ENCODE data around the gene SCYGR6. TPM values are rescaled to one million over a fixed set of nuclear protein-coding genes. Genes with fewer than 3 reads are reported as not detected.
"Not testable (repeated sequence)": the region's sequence is repeated elsewhere in the genome, so short reads cannot be mapped to it uniquely, and the experiment has no call there.

Gene SCYGR6
- total RNA-seq, 1 donor from 2014 or later = not detected

DNA sequence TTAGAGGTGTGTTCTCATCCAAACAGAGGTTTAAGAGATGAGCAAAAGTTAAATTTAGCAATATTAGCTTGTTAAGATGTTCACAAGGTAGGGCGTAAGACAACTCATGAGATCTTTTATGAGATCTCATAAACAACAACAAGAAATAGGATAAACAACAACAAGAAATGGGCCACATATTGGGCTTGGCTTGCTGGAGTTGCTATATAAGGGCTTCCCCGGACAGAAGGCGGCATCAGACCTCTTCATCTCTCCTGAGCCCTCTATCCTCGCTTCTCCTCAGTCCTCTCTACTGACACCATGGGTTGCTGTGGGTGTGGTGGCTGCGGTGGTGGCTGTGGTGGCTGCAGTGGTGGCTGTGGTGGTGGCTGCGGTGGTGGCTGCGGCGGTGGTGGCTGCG, 21.0 kb upstream of the SCYGR6 start, which contains the start of gene SCYGR8:
SCYGR8 (plus strand) TSS at position 301 of the 400 bp plus-strand sequence; CDS start at position 301, 0 bp downstream.
- no peak within 1 kb of the TSS for H3K4me3 Mint-ChIP-seq
- no peaks in the 10 kb centered on the region for H3K9me3 Mint-ChIP-seq
- H3K4me1 Mint-ChIP-seq (ENCODE audit: unreplicated experiment) = no peaks in the 10 kb centered on the region
- DNase-seq (ENCODE audit: extremely low spot score, unreplicated experiment) = no peak
- H3K27ac Mint-ChIP-seq = no peak within 1 kb of the TSS
- H3K27me3 Mint-ChIP-seq = no peaks in the 10 kb centered on the region
- H3K36me3 Mint-ChIP-seq = no peaks in the 10 kb centered on the region
- TF ChIP-seq, protein P1, sequence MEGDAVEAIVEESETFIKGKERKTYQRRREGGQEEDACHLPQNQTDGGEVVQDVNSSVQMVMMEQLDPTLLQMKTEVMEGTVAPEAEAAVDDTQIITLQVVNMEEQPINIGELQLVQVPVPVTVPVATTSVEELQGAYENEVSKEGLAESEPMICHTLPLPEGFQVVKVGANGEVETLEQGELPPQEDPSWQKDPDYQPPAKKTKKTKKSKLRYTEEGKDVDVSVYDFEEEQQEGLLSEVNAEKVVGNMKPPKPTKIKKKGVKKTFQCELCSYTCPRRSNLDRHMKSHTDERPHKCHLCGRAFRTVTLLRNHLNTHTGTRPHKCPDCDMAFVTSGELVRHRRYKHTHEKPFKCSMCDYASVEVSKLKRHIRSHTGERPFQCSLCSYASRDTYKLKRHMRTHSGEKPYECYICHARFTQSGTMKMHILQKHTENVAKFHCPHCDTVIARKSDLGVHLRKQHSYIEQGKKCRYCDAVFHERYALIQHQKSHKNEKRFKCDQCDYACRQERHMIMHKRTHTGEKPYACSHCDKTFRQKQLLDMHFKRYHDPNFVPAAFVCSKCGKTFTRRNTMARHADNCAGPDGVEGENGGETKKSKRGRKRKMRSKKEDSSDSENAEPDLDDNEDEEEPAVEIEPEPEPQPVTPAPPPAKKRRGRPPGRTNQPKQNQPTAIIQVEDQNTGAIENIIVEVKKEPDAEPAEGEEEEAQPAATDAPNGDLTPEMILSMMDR (conservative IDR thresholded peaks at IDR 0.05) = no peak

DNA sequence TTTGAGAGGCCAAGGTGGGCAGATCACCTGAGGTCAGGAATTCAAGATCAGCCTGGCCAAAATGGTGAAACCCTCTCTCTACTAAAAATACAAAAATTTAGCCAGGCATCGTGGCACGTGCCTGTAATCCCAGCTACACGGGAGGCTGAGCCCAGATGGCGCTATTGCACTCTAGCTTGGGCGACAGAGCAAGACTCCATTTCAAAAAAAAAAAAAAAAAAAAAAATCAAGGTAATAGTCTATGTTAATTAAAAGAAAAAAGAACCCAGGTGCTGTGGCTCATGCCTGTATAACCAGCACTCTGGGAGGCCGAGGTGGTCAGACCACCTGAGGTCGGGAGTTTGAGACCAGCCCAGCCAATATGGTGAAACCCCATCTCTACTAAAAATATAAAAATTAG, 16.1 kb upstream of the SCYGR6 start:
- H3K4me3 Mint-ChIP-seq; H3K27ac Mint-ChIP-seq; H3K27me3 Mint-ChIP-seq; DNase-seq (ENCODE audit: extremely low spot score, unreplicated experiment); H3K9me3 Mint-ChIP-seq; H3K4me1 Mint-ChIP-seq (ENCODE audit: unreplicated experiment); H3K36me3 Mint-ChIP-seq: not testable (repeated sequence)

DNA sequence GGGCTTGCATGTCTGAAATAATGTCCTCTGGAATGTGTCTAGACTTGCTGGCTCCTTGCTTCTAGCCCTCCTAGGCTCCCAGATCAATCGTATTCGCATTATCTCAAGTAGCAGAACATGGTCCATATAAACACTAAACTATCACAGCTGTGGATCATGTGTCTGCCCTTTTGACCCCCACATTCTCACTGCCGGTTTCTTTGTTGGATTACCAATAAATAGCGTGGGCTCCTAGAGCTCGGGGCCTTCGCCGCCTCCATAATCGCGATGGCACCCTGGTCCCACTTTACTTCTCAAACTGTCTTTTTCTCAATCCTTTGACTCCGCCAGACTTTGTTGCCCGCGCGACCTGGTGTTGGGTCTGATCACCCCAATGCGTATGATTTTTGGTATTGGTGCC, 14.8 kb upstream of the SCYGR6 start:
- Mint-ChIP-seq H3K4me1 (ENCODE audit: unreplicated experiment) (peaks cover 6% of the 10 kb centered on the region), H3K9me3 (no peaks in the 10 kb centered on the region), H3K36me3 (no peaks in the 10 kb centered on the region), H3K27me3 (no peaks in the 10 kb centered on the region), H3K27ac (no peak overlapping the region), H3K4me3 (no peak overlapping the region)
- TF ChIP-seq, protein P1 (conservative IDR thresholded peaks at IDR 0.05) = no peak
- no peak for DNase-seq (ENCODE audit: extremely low spot score, unreplicated experiment)

DNA sequence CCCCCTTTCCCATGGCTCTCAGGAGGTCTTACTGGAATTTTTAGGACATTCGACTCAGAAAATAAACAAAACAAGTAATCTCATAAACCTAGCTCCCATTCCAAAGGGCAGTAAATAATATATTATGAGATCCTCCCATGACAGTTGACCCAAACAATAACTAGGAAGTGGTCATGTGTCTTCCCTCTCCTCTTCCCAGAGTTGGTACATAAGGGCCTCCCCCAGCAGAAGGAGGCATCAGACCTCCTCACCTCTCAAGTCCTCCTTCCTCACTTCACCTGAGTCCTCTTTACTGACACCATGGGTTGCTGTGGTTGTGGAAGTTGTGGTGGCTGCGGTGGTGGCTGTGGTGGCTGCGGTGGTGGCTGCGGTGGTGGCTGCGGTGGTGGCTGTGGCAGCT, 3.5 kb upstream of the SCYGR6 start, which contains the start of gene SCYGR7:
SCYGR7 (plus strand) TSS at position 301 of the 400 bp plus-strand sequence; CDS start at position 301, 0 bp downstream.
- Mint-ChIP-seq H3K4me3 (no peak within 1 kb of the TSS), H3K9me3 (no peaks in the 10 kb centered on the region), H3K27ac (no peak within 1 kb of the TSS), H3K4me1 (ENCODE audit: unreplicated experiment) (no peaks in the 10 kb centered on the region), H3K27me3 (no peaks in the 10 kb centered on the region), H3K36me3 (no peaks in the 10 kb centered on the region)
- DNase-seq (ENCODE audit: extremely low spot score, unreplicated experiment) = no peak
- TF ChIP-seq, protein P1 (conservative IDR thresholded peaks at IDR 0.05) = no peak

DNA sequence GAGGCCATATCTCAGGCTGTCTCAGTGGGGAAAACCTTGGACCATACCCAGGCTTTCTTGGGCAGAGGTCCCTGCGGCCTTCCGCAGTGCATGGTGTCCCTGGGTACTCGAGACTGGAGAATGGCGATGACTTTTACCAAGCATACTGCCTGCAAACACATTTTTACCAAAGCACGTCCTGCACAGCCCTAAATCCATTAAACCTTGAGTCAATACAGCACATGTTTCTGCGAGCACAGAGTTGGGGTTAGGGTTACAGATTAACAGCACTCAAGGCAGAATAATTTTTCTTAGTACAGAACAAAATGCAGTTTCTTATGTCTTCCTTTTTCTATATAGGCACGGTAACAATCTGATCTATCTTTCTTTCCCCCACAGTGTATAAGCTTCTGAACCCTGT, 1.7 kb downstream of the SCYGR6 start:
- not testable (repeated sequence) for H3K36me3 Mint-ChIP-seq, H3K27me3 Mint-ChIP-seq

DNA sequence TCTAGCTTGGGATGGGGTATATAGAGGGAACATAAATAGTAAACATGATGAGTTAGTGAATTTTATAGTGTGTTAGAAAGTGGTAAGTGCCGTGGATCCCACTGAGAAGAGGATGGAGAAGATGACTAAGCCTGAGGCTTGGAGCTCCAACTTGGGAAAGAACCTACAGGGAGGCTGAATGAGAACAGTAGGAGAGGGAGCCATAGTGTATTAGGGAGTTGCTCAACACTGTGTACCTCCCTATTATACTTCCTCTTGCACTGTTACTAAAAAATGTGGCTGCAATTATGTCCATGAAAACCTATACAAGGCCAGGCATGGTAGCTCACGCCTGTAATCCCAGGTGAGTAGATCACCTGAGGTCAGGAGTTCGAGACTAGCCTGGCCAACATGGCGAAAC, 3.9 kb downstream of the SCYGR6 start:
- H3K27ac Mint-ChIP-seq = no peak overlapping the region
- TF ChIP-seq, protein P1 (conservative IDR thresholded peaks at IDR 0.05) = no peak
- H3K9me3 Mint-ChIP-seq = no peaks in the 10 kb centered on the region
- no peaks in the 10 kb centered on the region for H3K36me3 Mint-ChIP-seq
- no peak overlapping the region for H3K4me3 Mint-ChIP-seq
- no peak for DNase-seq (ENCODE audit: extremely low spot score, unreplicated experiment)
- peaks cover 16% of the 10 kb centered on the region for H3K27me3 Mint-ChIP-seq
- H3K4me1 Mint-ChIP-seq (ENCODE audit: unreplicated experiment) = peaks cover 4% of the 10 kb centered on the region

More for the DNA sequence above, 1.7 kb downstream of the SCYGR6 start:
- not testable (repeated sequence) for H3K4me1 Mint-ChIP-seq (ENCODE audit: unreplicated experiment); H3K9me3 Mint-ChIP-seq; H3K27ac Mint-ChIP-seq; DNase-seq (ENCODE audit: extremely low spot score, unreplicated experiment); H3K4me3 Mint-ChIP-seq

DNA sequence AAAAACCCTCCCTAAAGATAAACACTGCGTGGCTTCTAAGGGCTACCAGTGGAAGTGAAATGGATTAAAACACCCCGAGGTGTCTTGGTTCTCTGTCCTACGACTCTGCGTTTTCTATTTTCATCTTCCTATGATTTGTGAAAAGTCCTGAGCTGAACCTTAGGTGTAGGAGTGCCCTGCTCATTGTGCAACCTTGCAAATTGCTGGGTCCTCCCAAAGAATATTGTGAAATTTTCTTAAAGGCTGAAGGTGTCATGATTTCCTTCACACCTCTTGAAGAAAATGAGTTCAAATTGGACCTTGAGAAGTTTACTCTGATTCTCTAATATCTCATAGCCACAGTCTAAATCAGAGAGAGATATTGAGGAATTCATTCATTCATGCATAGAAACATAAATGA, 4.9 kb downstream of the SCYGR6 start:
- no peak for DNase-seq (ENCODE audit: extremely low spot score, unreplicated experiment)
- TF ChIP-seq, protein P1 (conservative IDR thresholded peaks at IDR 0.05) = no peak
- Mint-ChIP-seq H3K36me3 (no peaks in the 10 kb centered on the region), H3K27ac (no peak overlapping the region), H3K27me3 (peaks cover 16% of the 10 kb centered on the region), H3K4me1 (ENCODE audit: unreplicated experiment) (peaks cover 4% of the 10 kb centered on the region), H3K9me3 (no peaks in the 10 kb centered on the region), H3K4me3 (no peak overlapping the region)

Data from type B pancreatic cell (in vitro differentiated cells).